ENCODE data around the gene LMX1B.
A peak's percentile ranks its signal among the peaks of the same experiment; 100 is the strongest.

Gene LMX1B

GRCh38 chr9:126605792-126606482 is 7.8 kb upstream of the LMX1B start:
- DNase-seq = no peak

DNA sequence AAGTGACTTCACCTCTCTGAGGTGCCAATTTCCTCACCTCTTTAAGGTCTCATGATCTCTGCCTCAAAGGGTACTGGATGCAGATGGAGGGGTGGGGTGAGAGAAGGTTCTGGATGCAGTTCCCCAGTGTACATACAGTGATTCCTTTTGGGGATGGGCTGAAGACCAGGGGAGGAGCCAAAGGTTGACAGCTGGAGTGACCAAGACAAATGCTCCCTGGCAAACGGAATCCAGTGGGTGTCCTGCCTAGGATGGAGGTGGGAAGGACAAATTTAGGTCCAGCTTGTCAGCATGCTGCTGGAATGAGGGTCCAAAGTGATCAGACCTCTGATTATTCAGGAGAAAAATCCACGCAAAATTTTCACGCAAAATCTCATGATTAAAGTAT is 7.3 kb upstream of the LMX1B start:
- no peak for DNase-seq

GRCh38 chr9:126607086-126607485 is 6.6 kb upstream of the LMX1B start:
- no peak for DNase-seq

- no peak for DNase-seq
Measured at GRCh38 chr9:126607731-126608130, 6.0 kb upstream of the LMX1B start.

DNA sequence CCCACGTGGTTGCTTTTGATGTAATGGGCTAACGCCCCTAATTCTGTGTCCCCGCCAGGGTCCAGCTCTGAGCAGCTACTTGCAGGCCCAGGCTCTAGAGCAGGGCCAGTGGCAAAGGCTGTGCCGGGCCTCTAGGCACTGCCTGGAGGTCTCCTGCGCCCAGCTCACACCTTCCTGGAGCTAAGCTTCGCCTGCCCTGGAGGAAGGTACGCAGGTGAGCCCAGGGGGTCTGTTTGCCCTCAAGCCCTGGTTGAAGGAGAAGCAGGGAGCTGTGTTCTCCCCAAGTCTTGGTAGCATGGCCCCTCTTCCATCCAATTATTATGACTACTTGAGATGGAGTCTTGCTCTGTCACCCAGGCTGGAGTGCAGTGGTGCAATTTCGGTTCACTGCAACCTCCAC is 5.2 kb upstream of the LMX1B start:
- no peak for DNase-seq

DNA sequence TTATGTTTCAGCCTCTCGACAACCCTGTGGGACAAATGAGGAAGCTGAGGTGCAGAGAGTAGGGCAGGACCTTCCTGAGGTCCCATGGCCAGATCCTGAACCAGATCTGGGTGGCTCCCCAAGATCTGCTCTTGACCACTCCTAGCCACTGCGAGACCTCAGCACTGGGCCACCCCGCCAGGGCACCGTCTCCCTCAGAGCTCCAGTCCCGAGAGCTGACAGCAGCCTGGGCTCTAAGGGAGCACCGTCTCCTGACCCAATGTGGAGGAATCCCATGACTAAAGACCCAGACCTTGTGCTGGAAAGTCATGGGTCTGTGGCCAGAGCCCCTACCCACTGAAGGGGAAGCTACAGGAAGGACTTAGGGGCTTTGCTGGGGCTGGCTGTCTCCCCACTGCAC is 4.5 kb upstream of the LMX1B start:
- no peak for DNase-seq

DNA sequence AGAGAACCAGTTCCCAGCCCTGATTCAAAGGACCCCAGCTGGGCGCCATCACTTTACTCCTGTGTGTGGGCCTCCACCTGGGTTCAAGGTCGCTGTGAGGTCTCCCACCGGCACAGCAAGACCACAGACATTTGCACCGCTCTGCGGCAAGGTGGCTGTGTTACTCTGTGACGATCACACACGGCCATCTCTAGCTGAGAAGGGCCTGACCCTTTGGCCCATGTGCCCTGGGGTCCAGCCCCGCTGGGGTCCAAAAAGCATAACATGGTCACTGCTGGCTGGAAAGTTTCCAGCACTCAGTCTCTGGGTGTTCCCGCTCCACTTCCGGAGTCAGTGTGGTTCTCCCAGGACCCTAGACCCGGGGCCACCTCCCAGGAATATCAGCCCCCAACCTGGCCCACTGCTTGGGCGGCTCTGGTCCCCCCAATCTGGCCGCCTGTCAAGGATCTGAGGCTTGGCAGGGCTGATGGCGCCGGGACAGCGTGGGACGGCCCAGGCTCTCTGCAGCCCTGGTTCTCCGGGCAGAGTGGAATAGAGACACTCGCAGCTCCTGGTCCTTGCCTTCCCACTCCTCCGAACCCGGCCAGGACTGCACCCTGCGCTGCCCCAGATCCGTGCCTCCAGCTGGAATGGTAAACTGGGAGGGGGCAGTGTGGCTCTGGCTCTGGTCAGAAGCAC is 3.9 kb upstream of the LMX1B start:
- DNase-seq = no peak

DNA sequence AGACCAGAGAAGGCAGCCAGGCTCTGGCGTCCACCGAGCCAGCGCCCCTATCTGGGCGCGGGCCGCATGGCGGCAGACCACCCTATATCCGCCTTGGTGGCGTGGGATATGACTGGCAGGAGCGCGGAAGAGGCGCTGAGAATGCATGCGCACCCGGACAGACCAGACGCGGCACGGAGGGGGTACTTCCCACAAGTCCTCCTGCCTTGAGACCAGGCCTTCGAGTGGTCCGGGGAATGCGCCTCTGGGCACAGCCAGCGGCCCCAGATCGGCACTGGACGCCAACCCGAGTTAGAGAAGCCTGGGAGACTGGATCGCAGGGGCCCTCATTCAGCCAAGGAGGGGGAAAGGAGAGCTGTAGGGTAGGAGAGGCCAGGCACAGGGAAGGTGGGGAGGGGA is 2.5 kb upstream of the LMX1B start:
- DNase-seq = no peak

DNA sequence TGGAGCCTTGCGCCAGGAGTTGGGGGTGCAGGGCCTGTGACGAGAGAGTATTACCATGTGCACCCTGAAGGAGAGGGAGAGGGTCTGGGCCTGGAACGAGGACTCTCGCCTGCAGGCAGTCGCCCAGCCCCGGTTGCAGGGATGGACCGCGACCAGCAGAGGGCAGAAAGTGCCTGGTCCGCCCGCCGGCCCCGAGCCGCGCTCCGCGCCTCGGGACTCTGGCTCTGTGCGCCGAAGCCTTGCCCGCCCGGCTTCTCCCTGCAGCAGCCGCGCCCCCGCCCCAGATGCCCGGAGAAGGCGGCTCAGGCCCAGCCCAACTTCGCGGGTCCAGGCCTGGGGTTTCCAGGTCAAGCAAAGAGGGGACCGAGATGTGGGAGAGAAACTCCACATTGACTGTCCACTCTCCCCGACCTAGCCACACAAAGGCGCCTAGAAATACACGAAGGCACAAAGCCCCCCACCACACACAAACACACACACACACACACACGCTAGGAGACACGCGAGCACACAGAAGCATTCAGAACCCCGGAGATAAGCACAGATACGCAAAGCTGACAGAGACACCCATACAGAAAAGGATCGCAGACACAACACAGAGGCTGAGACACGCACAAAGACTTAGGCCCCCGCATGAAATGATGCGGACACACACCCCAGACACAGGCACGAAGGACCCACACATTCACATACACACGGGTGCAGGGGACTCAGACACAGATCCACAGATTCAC is 2.0 kb upstream of the LMX1B start:
- peak; percentile 75 for DNase-seq

DNA sequence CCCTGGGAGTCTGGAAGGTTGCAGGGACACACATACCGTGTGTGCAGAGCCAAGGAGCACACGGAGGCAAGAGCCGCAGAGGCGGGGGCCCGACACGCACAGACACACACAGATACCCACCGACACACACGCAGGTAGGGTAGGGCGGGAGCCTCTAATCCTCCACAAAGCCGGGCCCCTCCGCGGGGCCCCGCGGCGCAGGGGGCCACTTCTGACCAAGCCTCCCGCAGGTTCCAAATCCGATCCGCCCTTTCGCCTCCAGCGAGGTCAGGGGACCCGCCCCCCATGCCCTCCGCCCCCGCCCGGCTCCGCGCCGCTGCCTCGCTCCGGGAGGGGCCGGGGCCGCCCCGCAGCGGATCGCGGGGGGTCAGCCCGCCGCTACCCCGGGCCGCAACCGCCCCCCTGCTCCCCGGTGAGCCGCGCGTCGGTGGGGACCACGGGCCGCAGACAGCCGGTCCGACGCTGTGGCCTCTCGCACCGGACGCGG is 1.4 kb upstream of the LMX1B start:
- DNase-seq = no peak

- no peak for DNase-seq
Measured at GRCh38 chr9:126612813-126613641, 701 bp upstream of the LMX1B start.

GRCh38 chr9:126614088-126614454 is 343 bp downstream of the LMX1B start:
- no peak for DNase-seq

- no peak for DNase-seq
Measured at GRCh38 chr9:126614455-126615244, 922 bp downstream of the LMX1B start.

- peak; percentile 58 for DNase-seq
Measured at GRCh38 chr9:126615245-126615790, 1.6 kb downstream of the LMX1B start.

DNA sequence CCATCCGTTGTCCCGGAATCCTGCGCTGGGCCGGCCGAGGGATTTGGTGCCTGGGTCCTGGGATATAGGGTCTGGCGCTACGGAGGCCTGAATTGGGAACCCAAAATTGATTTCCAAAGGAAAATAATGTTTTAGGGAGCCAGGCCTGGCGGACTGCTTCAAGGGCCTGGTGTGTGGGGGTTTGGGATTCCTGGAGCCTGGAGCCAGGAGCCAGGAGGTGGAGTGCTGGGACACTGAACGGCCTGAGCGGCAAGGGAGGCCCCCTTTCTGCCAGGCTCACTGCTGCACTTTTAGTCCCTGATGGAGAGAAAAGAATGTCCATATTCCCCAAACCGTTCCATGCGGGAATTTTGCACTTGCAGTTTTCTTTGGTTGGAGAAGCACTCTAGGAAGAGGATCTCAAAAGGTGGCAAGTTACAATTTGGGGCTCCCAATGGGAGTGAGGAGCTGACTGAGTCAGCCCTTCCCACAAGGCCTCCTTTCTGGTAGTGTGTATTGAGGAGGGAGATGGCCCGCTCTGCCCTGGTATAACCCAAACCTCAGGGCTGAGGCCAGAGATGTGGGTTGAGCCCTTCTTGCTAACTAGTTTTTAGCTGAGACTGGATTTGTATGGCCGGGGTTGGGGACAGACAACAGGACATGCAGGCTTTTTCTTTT is 2.2 kb downstream of the LMX1B start:
- DNase-seq = no peak

- no peak for DNase-seq
Measured at GRCh38 chr9:126616521-126616976, 2.8 kb downstream of the LMX1B start.

GRCh38 chr9:126617003-126617822 is 3.5 kb downstream of the LMX1B start:
- no peak for DNase-seq

- DNase-seq = no peak
Measured at GRCh38 chr9:126617823-126618165, 4.1 kb downstream of the LMX1B start.

GRCh38 chr9:126618190-126618584 is 4.5 kb downstream of the LMX1B start:
- DNase-seq = no peak

GRCh38 chr9:126618585-126619360 is 5.0 kb downstream of the LMX1B start:
- DNase-seq = no peak

Data from activated CD4-positive, alpha-beta T cell treated with anti-CD3 and anti-CD28 coated beads, Interleukin-2, amount 50 U/mL, for 16 hours (primary cell).